GM13976 (cell line): ENCODE data around the gene C22orf31.
"Not testable (repeated sequence)": the region's sequence is repeated elsewhere in the genome, so short reads cannot be mapped to it uniquely, and the experiment has no call there.

Source experiments
- DNase-seq: peaks from one replicate; pipeline ENCODE4 v3.0.0; 2012; ENCODE audit warnings: low spot score
- CTCF ChIP-seq: IDR thresholded peaks from 2 replicates; pipeline ENCODE4 v1.5.1; 2012; ENCODE audit warnings: borderline replicate concordance, mild to moderate bottlenecking; ENCODE audit not compliant: insufficient read depth; ENCODE audit errors: extremely low read depth, missing control alignments, control extremely low read depth
- in situ Hi-C: fragments of 300-500 bp; cut with MboI; formaldehyde crosslinking; loops from one replicate; pipeline ENCODE4 v1.12.0; 2022; ENCODE audit warnings: low sequenced_read_pairs, mixed read lengths, inconsistent platforms; ENCODE audit not compliant: unreplicated experiment

The C22orf31 gene

GRCh38 chr22:29044657-29045176, 16.9 kb downstream of the C22orf31 start:
- DNase-seq = no peak
- no peak for TF ChIP-seq CTCF
- in situ Hi-C loops = no loop called here

- no peak for DNase-seq
Observed at GRCh38 chr22:29043906-29044575, 17.6 kb downstream of the C22orf31 start.

GRCh38 chr22:29041408-29041807, 20.2 kb downstream of the C22orf31 start:
- no peak for TF ChIP-seq CTCF
- in situ Hi-C loops = no loop called here

More at GRCh38 chr22:29043906-29044575, 17.6 kb downstream of the C22orf31 start:
- no peak for TF ChIP-seq CTCF
- in situ Hi-C loops = no loop called here

GRCh38 chr22:29040385-29041275, 21.0 kb downstream of the C22orf31 start:
- in situ Hi-C loops = no loop called here

More at GRCh38 chr22:29041408-29041807, 20.2 kb downstream of the C22orf31 start:
- no peak for DNase-seq

GRCh38 chr22:29039684-29040083, 21.9 kb downstream of the C22orf31 start:
- not testable (repeated sequence) for DNase-seq
- in situ Hi-C loops = loop anchor here (5.0 to 10.0 kb wide), 2 partner anchors 187 to 435 kb away; no protein-coding TSS in a partner anchor

More at GRCh38 chr22:29040385-29041275, 21.0 kb downstream of the C22orf31 start:
- peak; percentile 73 for DNase-seq
- TF ChIP-seq CTCF = peak; percentile 84

- no peak for TF ChIP-seq CTCF
- in situ Hi-C loops = loop anchor here (5.0 to 10.0 kb wide), 2 partner anchors 187 to 434 kb away; no protein-coding TSS in a partner anchor
- DNase-seq = no peak
Observed at GRCh38 chr22:29039148-29039547, 22.5 kb downstream of the C22orf31 start.

GRCh38 chr22:29037340-29037932, 24.2 kb downstream of the C22orf31 start:
- TF ChIP-seq CTCF = no peak
- in situ Hi-C loops = loop anchor here (5.0 to 10.0 kb wide), 2 partner anchors 185 to 433 kb away; no protein-coding TSS in a partner anchor
- DNase-seq = no peak
